Endothelial cell (in vitro differentiated cells): ENCODE data around the gene PKIG. TPM values are rescaled to one million over a fixed set of nuclear protein-coding genes. Genes with fewer than 3 reads are reported as not detected.
"Not testable (repeated sequence)": the region's sequence is repeated elsewhere in the genome, so short reads cannot be mapped to it uniquely, and the experiment has no call there.

Experiments used
- DNase-seq: peaks from one replicate; pipeline ENCODE4 v3.0.0; 2021; ENCODE audit warnings: low spot score
- H3K27ac Mint-ChIP-seq: one replicate; pipeline ENCODE4 v1.8.0; 2021; ENCODE audit warnings: mixed read lengths, inconsistent platforms; ENCODE audit not compliant: unreplicated experiment
- H3K27me3 Mint-ChIP-seq: one replicate; pipeline ENCODE4 v1.8.0; 2021; ENCODE audit warnings: mild to moderate bottlenecking, moderate library complexity, mixed read lengths, inconsistent platforms; ENCODE audit not compliant: unreplicated experiment
- H3K36me3 Mint-ChIP-seq: one replicate; pipeline ENCODE4 v1.8.0; 2021; ENCODE audit warnings: mild to moderate bottlenecking, low read depth, mixed read lengths, inconsistent platforms; ENCODE audit not compliant: unreplicated experiment
- H3K4me1 Mint-ChIP-seq: one replicate; pipeline ENCODE4 v1.8.0; 2021; ENCODE audit warnings: mild to moderate bottlenecking, mixed read lengths, inconsistent platforms; ENCODE audit not compliant: unreplicated experiment
- H3K4me3 Mint-ChIP-seq: one replicate; pipeline ENCODE4 v1.8.0; 2021; ENCODE audit warnings: mild to moderate bottlenecking, mixed read lengths, inconsistent platforms; ENCODE audit not compliant: unreplicated experiment
- H3K9me3 Mint-ChIP-seq: one replicate; pipeline ENCODE4 v1.8.0; 2021; ENCODE audit warnings: mixed read lengths, inconsistent platforms; ENCODE audit not compliant: unreplicated experiment
- CTCF ChIP-seq: fragments of 200-600 bp; sonication (generic); IDR thresholded peaks from one replicate; pipeline ENCODE4 v1.5.0; 2021; ENCODE audit warnings: antibody characterized with exemption; ENCODE audit not compliant: unreplicated experiment
- total RNA-seq: library from RNA; stranded (reverse); fragmentation: NEBNext Ultra II Directional; extraction: Animal tissue kit (Norgen Biotek cat#: 25700); gene quantifications from one replicate; pipeline ENCODE4 v1.2.1, GENCODE V29; 2021; ENCODE audit not compliant: unreplicated experiment

Gene PKIG
- total RNA-seq, 1 donor from 2014 or later: 184 TPM

GRCh38 chr20:44651684-44652423 is 69.5 kb downstream of the PKIG start, which contains the start of gene ADA:
Gene ADA (minus strand): TSS chr20:44651699. CDS start chr20:44651607, 92 bp downstream.
- no peaks in the 10 kb centered on the region for H3K36me3 Mint-ChIP-seq
- TF ChIP-seq CTCF: no peak
- peaks cover 13% of the 10 kb centered on the region for H3K27me3 Mint-ChIP-seq
- peak within 1 kb of the TSS; percentile 26 for H3K27ac Mint-ChIP-seq
- H3K4me3 Mint-ChIP-seq: peak within 1 kb of the TSS; percentile 88
- no peaks in the 10 kb centered on the region for H3K9me3 Mint-ChIP-seq
- peak; percentile 58 for DNase-seq
- H3K4me1 Mint-ChIP-seq: peaks cover 50% of the 10 kb centered on the region

- Mint-ChIP-seq H3K9me3 (no peaks in the 10 kb centered on the region), H3K27me3 (peaks cover 14% of the 10 kb centered on the region), H3K36me3 (no peaks in the 10 kb centered on the region), H3K27ac (peak overlapping the region; percentile 44), H3K4me1 (peaks cover 43% of the 10 kb centered on the region), H3K4me3 (peak overlapping the region; percentile 17)
- DNase-seq: no peak
- no peak for TF ChIP-seq CTCF
Measured at GRCh38 chr20:44653546-44653945, 71.2 kb downstream of the PKIG start.

GRCh38 chr20:44654210-44654609 is 71.8 kb downstream of the PKIG start:
- peak overlapping the region; percentile 33 for H3K4me3 Mint-ChIP-seq
- DNase-seq, H3K27ac Mint-ChIP-seq, H3K36me3 Mint-ChIP-seq, H3K9me3 Mint-ChIP-seq: not testable (repeated sequence)
- peaks cover 13% of the 10 kb centered on the region for H3K27me3 Mint-ChIP-seq
- H3K4me1 Mint-ChIP-seq: peaks cover 36% of the 10 kb centered on the region

- DNase-seq: no peak
- peaks cover 33% of the 10 kb centered on the region for H3K4me1 Mint-ChIP-seq
- peaks cover 4% of the 10 kb centered on the region for H3K36me3 Mint-ChIP-seq
- no peak for TF ChIP-seq CTCF
- H3K4me3 Mint-ChIP-seq: no peak overlapping the region
- peaks cover 14% of the 10 kb centered on the region for H3K27me3 Mint-ChIP-seq
- H3K27ac Mint-ChIP-seq: peak overlapping the region; percentile 89
- H3K9me3 Mint-ChIP-seq: no peaks in the 10 kb centered on the region
Measured at GRCh38 chr20:44656448-44656847, 74.1 kb downstream of the PKIG start.

- H3K27me3 Mint-ChIP-seq: peaks cover 14% of the 10 kb centered on the region
- no peak overlapping the region for H3K4me3 Mint-ChIP-seq
- no peak overlapping the region for H3K27ac Mint-ChIP-seq
- DNase-seq: no peak
- H3K9me3 Mint-ChIP-seq: no peaks in the 10 kb centered on the region
- peaks cover 4% of the 10 kb centered on the region for H3K36me3 Mint-ChIP-seq
- H3K4me1 Mint-ChIP-seq: peaks cover 29% of the 10 kb centered on the region
- TF ChIP-seq CTCF: no peak
Measured at GRCh38 chr20:44657875-44658274, 75.5 kb downstream of the PKIG start.
